HG02610 (cell line): Measurements from ENCODE around the gene MTCL1.

Experiments
- ATAC-seq: cut with Tn5 transposase; IDR thresholded peaks from one replicate; pipeline ENCODE4 v1.9.1; 2021; ENCODE audit warnings: mild to moderate bottlenecking, moderate library complexity; ENCODE audit not compliant: unreplicated experiment

Gene MTCL1

DNA sequence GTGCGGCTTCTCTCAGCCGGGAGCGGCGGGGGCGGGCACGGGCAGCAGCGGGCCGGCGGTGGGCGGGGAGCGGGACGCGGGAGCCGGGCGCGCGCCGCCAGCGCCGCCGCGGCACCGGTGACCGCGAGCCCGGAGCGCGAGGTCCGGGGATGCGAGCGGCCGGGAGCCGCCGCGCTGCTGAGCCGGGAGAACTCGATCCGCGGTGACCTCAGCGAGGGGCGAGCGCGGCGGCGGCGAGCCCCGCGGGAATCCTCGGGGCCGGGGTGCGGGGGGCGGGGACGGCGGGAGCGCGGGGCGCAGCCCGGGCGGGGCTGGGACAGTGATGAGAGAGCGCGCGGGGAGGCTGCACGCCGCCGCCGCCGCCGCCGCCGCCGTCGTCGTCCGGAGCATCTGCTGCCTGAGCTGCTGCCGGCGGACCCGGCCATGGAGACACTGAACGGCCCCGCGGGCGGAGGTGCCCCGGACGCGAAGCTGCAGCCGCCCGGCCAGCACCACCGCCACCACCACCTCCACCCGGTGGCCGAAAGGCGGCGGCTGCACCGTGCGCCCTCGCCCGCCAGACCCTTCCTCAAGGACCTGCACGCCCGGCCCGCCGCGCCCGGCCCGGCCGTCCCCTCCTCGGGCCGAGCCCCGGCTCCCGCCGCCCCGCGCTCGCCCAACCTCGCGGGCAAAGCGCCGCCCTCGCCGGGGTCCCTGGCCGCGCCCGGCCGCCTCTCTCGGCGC, at the start of gene MTCL1:
Gene MTCL1, plus strand, starts transcription at position 319 of the 723 bp plus-strand sequence. Its CDS starts 105 bp downstream, at position 424.
- peak; percentile 26 for ATAC-seq

DNA sequence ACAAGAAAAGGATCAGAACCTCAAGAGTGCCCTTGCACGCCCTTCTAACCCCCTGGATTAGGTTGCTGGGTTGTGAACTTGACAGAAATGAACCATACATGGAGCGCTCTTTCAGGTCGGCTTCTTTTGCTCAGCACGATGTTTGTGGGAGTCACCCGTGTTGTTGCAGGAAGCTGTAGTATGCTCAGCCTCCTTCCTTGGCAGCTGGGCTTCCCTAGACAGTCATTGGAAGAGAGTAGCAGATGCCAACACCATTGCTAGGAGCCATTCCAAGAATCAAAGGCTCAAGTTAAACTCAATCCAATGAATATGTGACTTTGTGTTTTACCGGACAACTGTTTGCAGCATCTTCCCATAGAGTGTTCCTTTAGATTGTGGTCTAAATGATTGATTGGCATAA, 49.1 kb upstream of the MTCL1 start:
- no peak for ATAC-seq

DNA sequence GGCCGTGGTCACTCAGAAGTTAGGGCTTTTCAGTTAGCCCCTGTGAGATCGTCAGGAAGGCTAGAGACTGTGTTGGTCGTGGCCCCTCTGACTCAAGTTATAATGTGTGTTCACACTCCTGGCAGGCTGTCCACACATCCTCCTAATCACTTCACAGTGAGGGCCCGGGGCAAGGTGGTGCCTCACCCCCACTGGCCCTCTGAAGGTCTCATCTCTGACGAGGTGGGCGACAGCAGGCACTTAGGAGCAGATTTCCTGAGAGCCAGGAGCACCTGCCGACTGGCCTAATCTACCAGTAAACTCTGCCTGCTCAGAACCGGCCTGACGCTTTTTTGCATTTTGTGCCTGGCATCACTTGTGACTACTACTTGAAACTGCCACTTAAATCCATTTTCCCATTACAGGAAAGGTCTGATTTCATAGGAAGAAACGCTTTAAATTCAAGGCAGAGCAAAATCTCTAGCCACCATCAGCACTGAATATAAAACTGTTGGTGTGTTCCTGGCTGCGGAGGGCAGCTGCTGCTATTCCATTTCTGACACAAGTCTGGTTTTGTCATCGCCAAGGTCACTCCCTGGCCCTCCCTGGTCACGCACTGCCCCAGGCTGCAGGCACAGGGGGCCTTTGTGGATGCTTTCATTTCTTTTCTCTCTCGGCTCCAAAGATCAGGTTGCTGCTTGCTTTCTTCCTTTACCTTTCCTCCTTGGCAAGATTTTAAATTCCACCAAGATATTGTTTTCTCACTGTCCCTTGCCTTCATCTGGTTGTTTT, 48.1 kb upstream of the MTCL1 start:
- ATAC-seq, result no peak

DNA sequence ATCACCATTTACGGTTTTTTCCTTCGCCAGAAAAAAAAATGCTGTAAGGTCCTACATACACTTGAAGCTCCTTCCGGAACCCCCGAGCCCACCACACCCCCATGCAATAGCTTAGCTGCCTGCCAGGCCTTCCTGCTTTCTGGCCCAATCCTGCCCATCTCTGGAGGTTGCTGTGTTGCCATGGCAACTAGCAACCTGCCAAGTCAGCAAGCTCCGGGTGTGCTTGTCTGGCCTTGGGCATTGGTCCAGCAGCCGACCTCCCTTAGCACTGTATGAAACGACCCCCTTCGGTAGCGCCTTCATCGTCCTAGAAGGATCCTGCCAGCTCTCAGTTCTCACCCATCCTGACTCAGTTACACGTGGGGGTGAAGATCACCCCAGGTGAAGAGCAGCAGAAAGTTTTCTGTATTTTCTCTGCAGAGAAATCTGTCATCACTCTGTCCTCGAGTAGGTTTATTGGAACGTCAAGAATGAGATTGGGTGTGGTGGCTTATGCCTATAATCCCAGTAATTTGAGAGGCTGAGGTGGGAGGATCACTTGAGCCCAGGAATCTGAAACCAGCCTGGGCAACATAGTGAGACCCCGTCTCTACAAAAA, 47.4 kb upstream of the MTCL1 start:
- ATAC-seq, result no peak

DNA sequence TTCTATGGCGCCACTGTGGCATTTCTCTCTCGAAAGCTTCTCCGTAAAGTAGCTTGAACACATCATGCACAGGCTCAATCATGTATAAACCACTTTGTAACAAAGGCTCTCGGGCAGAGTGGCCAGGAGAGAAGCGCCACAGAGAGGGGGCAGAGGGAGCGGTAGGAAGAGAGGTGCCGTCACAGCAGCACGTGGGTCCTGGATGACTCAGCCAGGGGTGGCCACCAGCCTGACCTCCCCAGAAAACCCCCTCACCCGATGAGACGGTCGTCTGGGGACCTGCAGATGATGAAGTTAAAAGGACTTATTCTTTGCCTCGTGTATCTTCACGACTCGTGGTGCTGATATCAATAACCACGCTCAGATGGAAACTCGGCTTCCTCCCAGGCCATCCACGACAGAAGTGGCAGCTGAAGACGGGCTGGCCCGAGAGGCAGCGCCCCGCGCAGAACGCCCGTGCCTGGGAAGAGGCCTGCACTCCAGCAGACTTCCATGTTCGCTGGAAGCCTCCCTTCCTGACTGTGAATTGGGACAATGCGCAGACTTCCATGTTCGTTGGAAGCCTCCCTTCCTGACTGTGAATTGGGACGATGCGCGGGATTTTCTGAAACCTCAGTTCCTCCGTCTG, 46.4 kb upstream of the MTCL1 start:
- no peak for ATAC-seq

DNA sequence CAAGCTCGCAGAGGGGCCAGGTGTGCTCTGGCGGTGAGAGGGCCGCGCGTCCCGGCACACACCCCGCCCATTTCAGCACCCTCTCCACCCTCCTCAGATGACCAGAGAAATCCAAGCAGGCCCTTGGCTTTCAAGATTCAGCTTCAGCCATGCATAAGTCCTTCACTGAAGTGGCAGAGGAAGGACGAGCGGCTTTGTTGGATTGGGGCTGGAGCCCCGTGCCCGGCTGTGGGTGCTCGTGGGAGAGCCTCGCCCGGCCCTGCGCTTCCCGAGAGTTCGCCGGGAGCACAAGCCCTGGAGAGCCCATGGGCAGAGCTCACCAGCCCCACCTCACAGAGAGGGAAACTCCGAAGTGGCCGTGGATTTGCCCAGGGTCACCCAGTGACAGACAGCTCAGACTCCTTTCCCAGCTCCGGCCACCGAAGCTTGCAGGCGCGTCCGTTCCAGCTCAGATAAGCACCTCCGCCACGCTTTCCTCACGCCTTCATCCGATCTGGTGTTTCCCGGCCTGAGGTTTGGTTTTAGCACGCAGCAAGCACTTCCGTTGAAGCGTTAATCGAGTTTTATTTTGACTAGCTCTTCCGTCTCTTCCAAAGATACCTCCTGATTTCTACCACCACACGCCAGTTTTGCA, 45.6 kb upstream of the MTCL1 start:
- no peak for ATAC-seq

DNA sequence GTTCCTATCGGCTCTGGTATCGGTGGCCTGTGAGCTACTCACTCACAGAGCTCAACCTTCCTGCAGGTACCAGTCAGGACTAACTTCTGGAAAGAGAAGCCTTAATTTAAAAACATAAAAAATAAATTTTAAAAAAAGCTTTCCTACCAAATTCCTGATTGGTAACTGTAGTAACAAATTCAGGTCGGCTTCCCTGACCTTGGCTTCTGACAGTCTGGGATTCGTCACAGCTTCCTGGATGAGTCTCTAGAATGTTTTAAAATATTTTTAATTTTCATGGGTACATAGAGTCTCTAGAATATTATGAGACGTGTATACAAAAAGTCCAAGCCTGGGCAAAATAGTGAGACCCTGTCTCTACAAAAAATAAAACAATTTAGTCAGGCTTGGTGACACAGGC, 45.0 kb upstream of the MTCL1 start:
- no peak for ATAC-seq

DNA sequence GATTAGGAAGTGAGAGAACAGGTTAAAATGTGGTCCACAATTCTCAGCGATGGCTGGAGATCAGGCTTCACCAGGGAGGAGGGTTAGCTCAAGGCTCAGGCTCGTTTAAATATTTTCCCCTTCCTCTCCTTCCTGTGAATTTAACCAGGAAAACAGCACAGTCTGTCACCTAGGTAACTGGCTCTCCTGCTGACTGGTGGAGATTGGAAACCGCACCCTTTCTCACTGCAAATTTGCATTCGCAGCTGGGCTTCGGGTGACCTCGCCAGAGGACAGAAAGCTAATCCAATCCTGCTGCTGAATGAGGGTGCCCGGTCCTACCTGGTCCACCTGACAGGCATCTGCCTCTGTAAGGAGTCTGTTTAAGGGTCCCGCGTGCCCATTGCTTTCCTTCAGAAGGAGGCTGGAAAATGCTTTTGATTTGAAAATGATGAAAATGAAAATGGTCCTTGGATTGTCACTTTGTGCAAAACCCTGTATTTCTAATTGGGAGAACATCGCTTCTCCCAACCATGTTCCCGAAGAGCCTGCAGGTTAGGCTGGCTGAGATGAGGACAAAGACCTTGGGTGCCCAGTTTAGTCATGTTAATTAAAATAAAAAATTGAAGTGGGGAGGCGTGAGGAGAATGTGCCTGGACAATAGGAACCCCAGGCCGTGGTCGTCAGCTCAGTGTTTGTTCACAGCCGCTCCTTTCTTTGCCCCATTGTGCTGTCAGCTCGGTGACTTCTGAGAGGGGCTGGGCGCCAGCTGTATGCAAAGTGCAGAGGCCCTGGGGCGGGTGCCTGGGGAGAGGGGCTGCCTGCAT, 43.4 kb upstream of the MTCL1 start:
- ATAC-seq, result no peak

DNA sequence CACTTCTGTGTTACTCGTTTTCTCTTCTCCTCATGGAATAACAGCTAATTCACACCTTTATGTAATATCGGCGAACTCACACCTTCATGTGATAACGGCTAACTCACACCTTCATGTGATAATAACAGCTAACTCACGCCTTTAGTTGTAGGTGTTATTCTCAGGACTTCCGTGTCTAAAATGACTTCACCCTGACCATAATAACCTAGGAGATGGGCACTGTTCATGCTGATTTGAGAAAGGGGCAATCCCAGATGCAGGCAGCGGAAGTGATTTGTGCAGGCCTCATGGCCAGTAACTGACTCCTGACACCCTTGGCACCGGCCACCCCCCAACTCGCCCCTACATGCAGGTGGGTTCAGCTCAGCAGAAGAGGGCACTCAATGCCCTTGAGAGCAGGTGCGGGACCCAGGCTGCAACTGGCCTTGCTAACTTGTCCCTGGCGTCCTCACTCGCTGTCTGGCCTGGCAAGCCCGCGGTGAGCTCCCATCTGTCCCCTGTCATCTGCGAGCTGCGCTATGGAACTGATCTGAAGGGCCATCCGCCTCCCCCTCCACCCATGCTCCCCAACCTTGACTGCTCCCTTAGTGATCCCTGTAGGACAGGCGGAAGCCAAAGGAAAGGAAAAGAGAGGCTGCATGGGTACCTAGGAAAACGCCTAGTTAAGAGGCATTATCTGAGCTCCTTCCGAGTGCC, 42.6 kb upstream of the MTCL1 start:
- ATAC-seq, result no peak

DNA sequence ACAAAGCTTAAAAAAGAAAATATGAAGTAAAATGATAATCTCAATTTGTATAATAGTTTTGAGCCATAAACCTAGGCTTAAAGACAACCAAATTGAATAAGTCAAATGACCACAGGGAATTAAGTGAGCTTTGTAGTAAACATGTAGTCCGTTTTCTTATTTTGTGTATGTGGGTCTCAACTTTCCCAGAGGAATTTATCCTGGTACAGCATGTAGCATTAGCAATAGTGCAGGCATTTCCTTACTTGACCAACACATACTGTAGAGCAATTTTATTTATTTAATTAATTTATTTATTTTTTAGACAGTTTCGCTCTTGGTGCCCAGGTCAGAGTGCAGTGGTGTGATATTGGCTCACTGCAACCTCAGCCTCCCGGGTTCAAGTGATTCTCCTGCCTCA, 37.5 kb upstream of the MTCL1 start:
- no peak for ATAC-seq

DNA sequence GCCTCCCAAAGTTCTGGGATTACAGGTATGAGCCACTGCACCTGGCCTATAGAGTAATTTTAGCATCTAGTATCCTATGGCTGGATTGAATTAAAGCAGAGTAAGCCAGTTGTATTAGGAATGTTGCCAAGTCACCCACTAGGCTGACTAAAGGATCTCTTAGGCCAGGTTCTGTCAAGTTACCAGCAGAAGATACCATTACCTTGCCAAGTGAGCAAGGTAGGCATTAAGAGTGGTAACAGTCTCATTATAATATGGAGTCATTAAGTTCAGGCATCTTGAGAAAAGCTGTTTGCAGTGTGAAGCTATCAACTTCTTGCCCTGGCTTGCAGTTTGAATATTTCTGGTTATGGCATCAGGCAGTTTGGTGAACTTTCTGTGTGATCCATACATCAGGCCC, 37.0 kb upstream of the MTCL1 start:
- ATAC-seq, result no peak

DNA sequence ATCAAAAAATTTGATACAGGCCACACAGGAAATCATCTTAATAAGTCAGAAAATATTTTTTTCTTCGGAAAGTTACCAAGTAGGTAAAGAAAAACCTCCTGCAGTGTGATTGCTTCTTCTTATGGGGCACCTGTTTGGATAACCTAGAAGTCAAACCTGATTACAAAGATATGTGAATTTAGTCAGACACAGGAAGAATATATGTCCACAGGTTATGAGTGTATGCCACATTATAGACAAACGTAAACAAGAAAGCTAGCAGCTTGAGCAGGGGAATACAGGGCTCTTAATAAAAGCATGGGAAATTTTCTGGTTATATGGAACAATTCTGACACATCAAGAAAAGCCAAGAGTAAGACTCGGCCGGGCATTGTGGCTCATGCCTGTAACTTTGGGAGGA, 35.8 kb upstream of the MTCL1 start:
- no peak for ATAC-seq

DNA sequence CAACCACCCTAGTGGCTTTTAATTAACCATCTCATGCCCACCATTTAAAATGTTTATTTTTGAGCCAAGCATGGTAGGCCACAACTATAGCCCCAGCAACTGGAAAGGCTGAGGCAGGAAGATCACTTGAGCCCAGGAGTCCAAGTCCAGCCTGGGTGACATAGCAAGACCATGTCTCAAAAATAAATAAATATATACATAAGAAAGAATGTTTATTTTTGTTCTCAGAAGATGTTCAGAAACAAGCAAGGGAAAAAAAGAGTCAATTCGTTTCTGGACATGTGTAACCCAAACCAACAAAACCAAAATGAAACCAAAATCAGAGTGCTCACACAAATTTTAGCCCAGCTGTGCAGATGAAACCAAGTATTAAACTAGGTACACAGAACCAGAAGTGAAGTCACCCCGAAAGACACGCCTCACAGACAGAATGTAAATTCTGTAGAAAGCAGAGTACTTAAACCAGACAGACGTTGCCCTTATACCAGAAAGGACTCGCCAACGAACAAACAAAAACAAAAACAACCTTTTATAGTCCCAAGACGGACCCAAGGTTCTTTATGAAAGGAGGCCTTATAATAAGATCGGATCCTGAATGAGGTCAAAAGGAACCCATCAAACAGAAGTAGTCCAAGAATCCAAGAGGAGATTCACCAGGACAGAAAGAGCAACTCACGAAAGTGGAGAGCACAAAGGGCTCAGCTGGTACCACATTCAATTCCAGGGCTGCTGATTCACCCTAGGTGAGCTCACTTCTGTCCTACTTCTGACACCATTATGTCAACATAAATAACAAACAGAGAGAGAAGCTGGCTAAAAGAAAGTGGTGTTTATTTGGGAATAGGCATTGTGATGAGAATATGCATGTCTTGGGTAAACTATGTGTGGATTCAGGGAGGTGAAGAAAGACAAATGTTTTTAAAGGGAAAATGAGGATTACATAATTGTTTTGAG, 31.8 kb upstream of the MTCL1 start:
- ATAC-seq, result peak; percentile 65

DNA sequence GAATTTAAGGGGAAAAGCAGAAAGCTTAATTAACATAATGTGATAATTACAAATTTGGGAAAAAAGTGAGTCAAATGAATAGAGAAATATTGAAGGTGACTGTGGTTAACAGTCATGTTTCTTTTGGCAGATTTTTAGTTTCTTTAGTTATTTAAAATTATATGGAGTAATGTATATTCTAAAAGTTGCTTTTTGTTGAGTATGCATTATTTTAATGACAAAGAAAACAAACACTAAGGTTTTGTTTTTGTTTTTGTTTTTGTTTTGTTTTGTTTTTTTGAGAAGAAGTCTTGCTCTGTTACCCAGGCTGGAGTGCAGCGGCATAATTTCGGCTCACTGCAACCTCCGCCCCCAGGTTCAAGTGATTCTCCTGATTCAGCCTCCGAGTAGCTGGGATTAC, 30.3 kb upstream of the MTCL1 start:
- no peak for ATAC-seq

DNA sequence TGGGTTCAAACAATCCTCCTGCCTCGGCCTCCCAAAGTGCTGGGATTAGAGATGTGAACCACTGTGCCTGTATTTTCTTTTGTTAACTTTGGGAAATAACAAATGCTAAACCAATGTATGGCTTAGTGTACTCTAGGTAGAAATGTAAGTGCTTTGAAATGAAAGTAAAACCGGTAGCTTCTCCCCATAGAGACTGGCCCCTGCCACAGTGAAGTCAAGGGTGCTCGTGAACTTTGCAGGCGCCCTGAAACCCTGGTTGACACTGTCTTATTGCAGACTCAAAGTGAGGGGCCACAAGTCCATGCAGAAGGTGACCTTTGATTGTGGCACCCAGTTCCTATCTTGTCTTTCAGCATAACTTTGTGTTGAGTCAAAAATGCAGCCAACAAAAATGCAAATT, 24.2 kb upstream of the MTCL1 start:
- ATAC-seq, result no peak

DNA sequence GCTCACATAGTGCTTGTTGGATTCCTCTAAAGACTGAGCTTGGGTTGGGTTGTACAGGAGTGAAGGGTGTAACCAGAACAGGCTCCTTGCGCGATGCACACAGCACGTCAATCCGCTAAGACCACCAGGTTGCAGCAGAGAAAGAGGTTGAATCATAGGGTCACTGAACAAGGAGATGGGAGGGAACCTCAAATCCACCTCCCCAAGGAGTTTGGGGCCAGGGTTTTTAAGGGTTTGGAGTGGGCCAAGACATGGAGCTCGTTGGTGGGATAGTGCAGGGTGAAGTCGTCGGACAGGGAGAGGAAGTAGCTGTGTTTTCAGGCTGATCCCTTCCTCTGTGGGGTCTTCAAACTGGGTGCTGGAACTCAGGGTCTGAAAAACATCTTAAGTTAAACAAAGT, 20.8 kb upstream of the MTCL1 start:
- ATAC-seq, result no peak

DNA sequence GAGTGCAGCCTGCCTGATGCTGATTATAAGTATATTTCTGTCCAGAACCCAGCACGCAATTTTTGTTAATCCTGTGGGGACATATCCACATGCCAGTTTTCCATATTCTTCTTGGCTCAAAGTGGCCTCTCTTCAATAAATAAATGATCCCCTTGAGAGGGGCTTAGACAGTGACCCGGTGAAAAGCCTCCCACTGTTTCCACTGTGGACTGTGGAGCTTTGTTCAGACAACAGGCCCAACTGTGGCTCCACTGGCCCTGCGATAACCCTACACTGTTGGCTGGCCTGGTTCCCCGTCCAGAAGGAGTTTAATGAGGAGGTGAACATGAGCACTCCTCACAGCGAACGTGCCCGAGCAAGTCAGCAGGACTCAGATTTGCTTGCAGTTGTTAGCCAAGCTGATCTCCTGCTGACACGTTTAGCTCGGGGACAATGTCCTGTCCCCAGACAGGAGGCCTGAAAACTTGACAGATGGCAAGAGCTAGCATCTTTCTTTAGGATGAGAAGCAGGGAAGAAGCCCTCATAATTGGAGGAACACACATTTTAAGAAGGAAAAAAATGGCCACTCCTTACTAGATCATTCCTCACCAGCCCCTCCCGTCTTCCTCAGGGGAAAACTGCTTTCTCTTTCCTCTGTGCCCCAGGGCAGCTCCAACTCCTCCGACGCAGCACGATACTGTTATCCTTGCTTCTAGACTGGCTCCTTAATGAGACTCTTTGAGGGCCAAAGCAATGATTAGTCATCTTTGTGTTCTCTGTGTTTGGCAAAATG, 20.0 kb upstream of the MTCL1 start:
- ATAC-seq, result no peak

DNA sequence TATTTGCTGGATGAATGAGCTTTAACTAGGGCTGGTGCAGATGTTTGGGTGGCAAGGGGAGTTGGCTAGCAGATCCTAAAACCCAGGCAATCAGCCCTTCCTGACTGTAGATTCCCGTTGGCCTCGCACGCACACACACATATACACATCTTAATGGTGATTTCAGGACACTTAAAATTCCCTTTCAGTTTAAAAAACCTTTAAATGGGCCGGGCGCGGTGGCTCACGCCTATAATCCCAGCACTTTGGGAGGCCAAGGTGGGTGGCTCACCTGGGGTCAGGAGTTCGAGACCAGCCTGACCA, 19.5 kb upstream of the MTCL1 start:
- no peak for ATAC-seq
